ENCODE data around the gene CD3D. TPM values are rescaled to one million over a fixed set of nuclear protein-coding genes. Genes with fewer than 3 reads are reported as not detected.

CD3D gene
- total RNA-seq, 1 experiment from 2014 or later, result not detected

DNA sequence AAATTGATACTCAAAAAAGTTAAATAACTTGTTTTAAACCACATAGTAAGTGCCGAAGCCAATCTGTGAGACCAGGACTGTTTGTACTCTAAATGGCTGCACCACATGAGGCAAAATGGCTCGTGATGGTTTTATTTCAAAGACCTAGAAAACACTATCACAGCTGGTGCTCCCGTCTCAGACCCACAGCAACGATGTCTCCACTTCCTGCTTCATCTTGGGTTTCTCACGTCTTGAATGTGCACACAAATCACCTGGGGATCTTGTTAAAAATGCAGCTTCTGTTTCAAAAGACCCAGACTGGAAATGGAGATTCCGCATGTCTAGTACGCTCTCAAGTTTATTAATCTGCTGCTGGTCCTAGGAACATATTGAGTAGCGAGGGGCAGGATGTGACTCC lies 36.8 kb downstream of the CD3D start:
- H3K27ac Mint-ChIP-seq (ENCODE audit: unreplicated experiment), result no peak overlapping the region
- intact Hi-C loops (cut with micrococcal nuclease; ENCODE audit: unreplicated experiment), result no loop called here
- H3K36me3 Mint-ChIP-seq (ENCODE audit: insufficient read depth, unreplicated experiment), result no peaks in the 10 kb centered on the region
- BruUV-seq (replicated peaks), result no TSS peak
- no peaks in the 10 kb centered on the region for H3K9me3 Mint-ChIP-seq (ENCODE audit: low read depth, unreplicated experiment)
- peaks cover 33% of the 10 kb centered on the region for H3K27me3 Mint-ChIP-seq (ENCODE audit: unreplicated experiment)
- H3K4me3 Mint-ChIP-seq (ENCODE audit: low read depth, unreplicated experiment), result no peak overlapping the region
- no peak for DNase-seq
- no peaks in the 10 kb centered on the region for H3K4me1 Mint-ChIP-seq (ENCODE audit: low read depth, unreplicated experiment)
- TF ChIP-seq CTCF (IDR thresholded peaks at IDR 0.05; ENCODE audit: unreplicated experiment), result no peak
- CTCF ChIA-PET, result no interaction called here

- Mint-ChIP-seq H3K9me3 (ENCODE audit: low read depth, unreplicated experiment) (no peaks in the 10 kb centered on the region), H3K4me3 (ENCODE audit: low read depth, unreplicated experiment) (no peak within 1 kb of the TSS), H3K4me1 (ENCODE audit: low read depth, unreplicated experiment) (no peaks in the 10 kb centered on the region), H3K27me3 (ENCODE audit: unreplicated experiment) (peaks cover 43% of the 10 kb centered on the region), H3K27ac (ENCODE audit: unreplicated experiment) (no peak within 1 kb of the TSS), H3K36me3 (ENCODE audit: insufficient read depth, unreplicated experiment) (no peaks in the 10 kb centered on the region)
- no TSS peak for BruUV-seq (replicated peaks)
- DNase-seq, result no peak
- CTCF ChIA-PET, result no interaction called here
- intact Hi-C loops (cut with micrococcal nuclease; ENCODE audit: unreplicated experiment), result no loop called here
- no peak for TF ChIP-seq CTCF (IDR thresholded peaks at IDR 0.05; ENCODE audit: unreplicated experiment)
Measured at GRCh38 chr11:118304568-118305248, 37.8 kb downstream of the CD3D start, which contains the start of gene CD3E. Gene CD3E (plus strand): TSS chr11:118304730. CDS start chr11:118304953, 223 bp downstream.

DNA sequence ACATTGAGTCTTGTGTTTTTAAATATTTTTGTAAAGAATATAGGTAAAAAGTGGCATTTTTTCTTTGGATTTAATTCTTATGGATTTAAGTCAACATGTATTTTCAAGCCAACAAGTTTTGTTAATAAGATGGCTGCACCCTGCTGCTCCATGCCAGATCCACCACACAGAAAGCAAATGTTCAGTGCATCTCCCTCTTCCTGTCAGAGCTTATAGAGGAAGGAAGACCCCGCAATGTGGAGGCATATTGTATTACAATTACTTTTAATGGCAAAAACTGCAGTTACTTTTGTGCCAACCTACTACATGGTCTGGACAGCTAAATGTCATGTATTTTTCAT lies 38.3 kb downstream of the CD3D start:
- no peak for TF ChIP-seq CTCF (IDR thresholded peaks at IDR 0.05; ENCODE audit: unreplicated experiment)
- DNase-seq, result no peak
- H3K27me3 Mint-ChIP-seq (ENCODE audit: unreplicated experiment), result peaks cover 44% of the 10 kb centered on the region
- BruUV-seq (replicated peaks), result no TSS peak
- H3K4me1 Mint-ChIP-seq (ENCODE audit: low read depth, unreplicated experiment), result no peaks in the 10 kb centered on the region
- no peak overlapping the region for H3K4me3 Mint-ChIP-seq (ENCODE audit: low read depth, unreplicated experiment)
- H3K27ac Mint-ChIP-seq (ENCODE audit: unreplicated experiment), result no peak overlapping the region
- no peaks in the 10 kb centered on the region for H3K9me3 Mint-ChIP-seq (ENCODE audit: low read depth, unreplicated experiment)
- CTCF ChIA-PET, result no interaction called here
- no peaks in the 10 kb centered on the region for H3K36me3 Mint-ChIP-seq (ENCODE audit: insufficient read depth, unreplicated experiment)
- intact Hi-C loops (cut with micrococcal nuclease; ENCODE audit: unreplicated experiment), result no loop called here

- peaks cover 44% of the 10 kb centered on the region for H3K27me3 Mint-ChIP-seq (ENCODE audit: unreplicated experiment)
- H3K9me3 Mint-ChIP-seq (ENCODE audit: low read depth, unreplicated experiment), result no peaks in the 10 kb centered on the region
- intact Hi-C loops (cut with micrococcal nuclease; ENCODE audit: unreplicated experiment), result no loop called here
- H3K4me3 Mint-ChIP-seq (ENCODE audit: low read depth, unreplicated experiment), result no peak overlapping the region
- TF ChIP-seq CTCF (IDR thresholded peaks at IDR 0.05; ENCODE audit: unreplicated experiment), result no peak
- DNase-seq, result no peak
- H3K27ac Mint-ChIP-seq (ENCODE audit: unreplicated experiment), result no peak overlapping the region
- BruUV-seq (replicated peaks), result no TSS peak
- CTCF ChIA-PET, result interaction anchor here (0.6 kb wide), 1 partner anchor 590 kb away, joined by 7 read pairs; no protein-coding TSS in a partner anchor
- H3K36me3 Mint-ChIP-seq (ENCODE audit: insufficient read depth, unreplicated experiment), result no peaks in the 10 kb centered on the region
- no peaks in the 10 kb centered on the region for H3K4me1 Mint-ChIP-seq (ENCODE audit: low read depth, unreplicated experiment)
Measured at GRCh38 chr11:118301600-118302195, 40.8 kb downstream of the CD3D start.
